GM23338 (cell line): Measurements from ENCODE around the gene MMP17. TPM values are rescaled to one million over a fixed set of nuclear protein-coding genes. Genes with fewer than 3 reads are reported as not detected.
"Not testable (repeated sequence)": the region's sequence is repeated elsewhere in the genome, so short reads cannot be mapped to it uniquely, and the experiment has no call there.

Experiments
- ATAC-seq: fragments of 200-7000 bp; cut with Tn5 transposase; 3 replicates; pipeline ENCODE4 v1.9.1; 2020
- DNase-seq: peaks from one replicate; pipeline ENCODE4 v3.0.0-alpha.2; 2015; ENCODE audit warnings: low spot score
- H2AFZ ChIP-seq: fragments of 200-600 bp; sonication (generic); 2 replicates; pipeline ENCODE4 v1.8.0; 2016; ENCODE audit warnings: antibody characterized with exemption, mild to moderate bottlenecking, moderate library complexity
- H3F3A ChIP-seq: fragments of 200-600 bp; sonication (generic); replicated peaks from 2 replicates; pipeline ENCODE4 v1.8.0; 2017; ENCODE audit warnings: antibody characterized with exemption, mixed run types, low read depth
- H3K27ac ChIP-seq: fragments of 200-600 bp; sonication (generic); 2 replicates; pipeline ENCODE4 v1.6.1; 2016; ENCODE audit warnings: low read depth
- H3K27me3 ChIP-seq: fragments of 200-600 bp; sonication (generic); 2 replicates; pipeline ENCODE4 v1.8.0; 2016; ENCODE audit warnings: mild to moderate bottlenecking, mixed run types, moderate library complexity; ENCODE audit not compliant: insufficient read depth
- H3K36me3 ChIP-seq: fragments of 200-600 bp; sonication (generic); 2 replicates; pipeline ENCODE4 v1.8.0; 2016; ENCODE audit warnings: mild to moderate bottlenecking; ENCODE audit not compliant: insufficient read depth
- H3K4me1 ChIP-seq: fragments of 200-600 bp; sonication (generic); 2 replicates; pipeline ENCODE4 v1.8.0; 2016; ENCODE audit warnings: mild to moderate bottlenecking, moderate library complexity; ENCODE audit not compliant: insufficient read depth
- H3K4me2 ChIP-seq: fragments of 200-600 bp; sonication (generic); 2 replicates; pipeline ENCODE4 v1.7.1; 2017; ENCODE audit warnings: mixed run types
- H3K4me3 ChIP-seq: fragments of 200-600 bp; sonication (generic); 2 replicates; pipeline ENCODE4 v1.6.1; 2016; ENCODE audit warnings: mixed run types
- H3K79me2 ChIP-seq: fragments of 200-600 bp; sonication (generic); replicated peaks from 2 replicates; pipeline ENCODE4 v1.8.0; 2017; ENCODE audit warnings: mild to moderate bottlenecking; ENCODE audit not compliant: insufficient read depth
- H3K9me2 ChIP-seq: fragments of 200-600 bp; sonication (generic); 2 replicates; pipeline ENCODE4 v1.8.0; 2017; ENCODE audit not compliant: insufficient read depth
- H4K20me1 ChIP-seq: fragments of 200-600 bp; sonication (generic); replicated peaks from 2 replicates; pipeline ENCODE4 v1.8.0; 2017; ENCODE audit warnings: mild to moderate bottlenecking; ENCODE audit not compliant: insufficient read depth
- H3K27ac Mint-ChIP-seq: 2 replicates; pipeline ENCODE4 v1.8.0; 2020; ENCODE audit warnings: inconsistent platforms, mild to moderate bottlenecking, moderate library complexity, mixed read lengths
- H3K27me3 Mint-ChIP-seq: 3 replicates; pipeline ENCODE4 v1.8.0; 2022; ENCODE audit warnings: low read depth, mild to moderate bottlenecking, moderate library complexity, mixed read lengths, inconsistent platforms; ENCODE audit not compliant: insufficient read depth, poor library complexity
- H3K36me3 Mint-ChIP-seq: 3 replicates; pipeline ENCODE4 v1.8.0; 2021; ENCODE audit warnings: low read depth, mild to moderate bottlenecking, inconsistent platforms, moderate library complexity, mixed read lengths
- H3K4me1 Mint-ChIP-seq: 3 replicates; pipeline ENCODE4 v1.8.0; 2020; ENCODE audit warnings: mild to moderate bottlenecking, inconsistent platforms, mixed read lengths
- H3K4me3 Mint-ChIP-seq: 3 replicates; pipeline ENCODE4 v1.8.0; 2021; ENCODE audit warnings: moderate library complexity, mild to moderate bottlenecking, inconsistent platforms, mixed read lengths
- H3K9me3 Mint-ChIP-seq: 3 replicates; pipeline ENCODE4 v1.8.0; 2020; ENCODE audit warnings: moderate library complexity, mild to moderate bottlenecking, inconsistent platforms, mixed read lengths
- CREB1 ChIP-seq: fragments of 250-450 bp; sonication (Bioruptor Pico); IDR thresholded peaks from 2 replicates; pipeline ENCODE4 v1.5.0; 2020; ENCODE audit warnings: low read depth, mild to moderate bottlenecking, moderate library complexity
- CTCF ChIP-seq, 2 experiments: fragments of 200-600 bp in 1 of 2; sonication (generic) in 1 of 2; conservative IDR thresholded peaks; 2 replicates each; pipeline versions ENCODE4 v1.5.1 to v1.6.1; 2016 to 2017; ENCODE audit warnings: antibody characterized with exemption in 2 of 2, low read depth in 2 of 2, mild to moderate bottlenecking in 2 of 2, moderate library complexity in 1 of 2
- EZH2phosphoT487 ChIP-seq: fragments of 200-600 bp; sonication (generic); IDR thresholded peaks from one replicate; pipeline ENCODE4 v1.8.1; 2018; ENCODE audit warnings: antibody characterized with exemption; ENCODE audit not compliant: unreplicated experiment
- NANOG ChIP-seq: IDR thresholded peaks from 2 replicates; pipeline ENCODE4 v1.6.1; 2016; ENCODE audit warnings: antibody characterized with exemption, borderline replicate concordance
- REST ChIP-seq: IDR thresholded peaks from one replicate; pipeline ENCODE4 v1.6.1; 2018; ENCODE audit warnings: antibody characterized with exemption; ENCODE audit not compliant: unreplicated experiment
- polyA plus RNA-seq: library from polyadenylated mRNA; unstranded; fragments of >200 nt; fragmentation: Nextera tagmentation; extraction: Ambion mirVana; gene quantifications from 2 replicates; pipeline ENCODE4 v1.2.1, GENCODE V29; 2016
- total RNA-seq: library from RNA; depleted of rRNA; stranded (reverse); fragments of >200 nt; shearing (Covaris generic); gene quantifications from 2 replicates; pipeline ENCODE4 v1.2.3, GENCODE V29; 2014

The MMP17 gene
- total and polyA plus RNA-seq, 2 experiments from 2014 or later = 10.4 to 48.5 TPM

GRCh38 chr12:131806674-131807073 is 21.5 kb upstream of the MMP17 start (continued):
- TF ChIP-seq CTCF (conservative IDR thresholded peaks at IDR 0.05; ENCODE audit: low read depth in 2 of 2) = no peak
- no peak for TF ChIP-seq REST
- TF ChIP-seq NANOG = no peak
- TF ChIP-seq CREB1 (CRISPR knock-in tag) = no peak

- Histone ChIP-seq H3K9me2 (no peaks in the 10 kb centered on the region), H3K79me2 (no peaks in the 10 kb centered on the region), H3K4me3 (no peak overlapping the region), H3K27ac (no peak overlapping the region), H4K20me1 (no peaks in the 10 kb centered on the region), H3K4me2 (no peak overlapping the region), H3K36me3 (no peaks in the 10 kb centered on the region), H3F3A (no peaks in the 10 kb centered on the region; the same call in 1 of the 2 replicates), H2AFZ (peak overlapping the region; percentile 59; the same call in 1 of the 2 replicates), H3K27me3 (no peaks in the 10 kb centered on the region), H3K4me1 (peaks cover 8% of the 10 kb centered on the region)
- DNase-seq = peak; percentile 58
- H3K36me3 Mint-ChIP-seq = peaks cover 11% of the 10 kb centered on the region
- peaks cover 6% of the 10 kb centered on the region; the same call in 2 of the 3 replicates for H3K4me1 Mint-ChIP-seq
- H3K27ac Mint-ChIP-seq = no peak overlapping the region
- no peak for TF ChIP-seq EZH2phosphoT487
- peaks cover 21% of the 10 kb centered on the region for H3K9me3 Mint-ChIP-seq
- peak; percentile 67 for ATAC-seq
- H3K27me3 Mint-ChIP-seq = peaks cover 11% of the 10 kb centered on the region
- no peak overlapping the region for H3K4me3 Mint-ChIP-seq
Measured at GRCh38 chr12:131808744-131809371, 19.3 kb upstream of the MMP17 start.

- H3K4me3 ChIP-seq = not testable (repeated sequence)
Measured at GRCh38 chr12:131809476-131810254, 18.5 kb upstream of the MMP17 start.

More at GRCh38 chr12:131809476-131810254, 18.5 kb upstream of the MMP17 start:
- H4K20me1 ChIP-seq, H3F3A ChIP-seq, DNase-seq, H3K27ac ChIP-seq, H3K36me3 ChIP-seq, H3K4me2 ChIP-seq, H3K9me2 ChIP-seq, H3K4me3 Mint-ChIP-seq, H3K27me3 ChIP-seq, H2AFZ ChIP-seq, ATAC-seq, H3K4me1 Mint-ChIP-seq, H3K27ac Mint-ChIP-seq, H3K4me1 ChIP-seq, H3K79me2 ChIP-seq: not testable (repeated sequence)
- Mint-ChIP-seq H3K36me3 (peaks cover 12% of the 10 kb centered on the region), H3K27me3 (peaks cover 11% of the 10 kb centered on the region), H3K9me3 (peaks cover 24% of the 10 kb centered on the region)
